HCT116 (cell line): ENCODE measurements around the gene ENTPD8. TPM values are rescaled to one million over a fixed set of nuclear protein-coding genes. Genes with fewer than 3 reads are reported as not detected.

Experiments
- ATAC-seq: fragments of 200-7000 bp; cut with Tn5 transposase; 2 replicates; pipeline ENCODE4 v1.9.1; 2020; ENCODE audit warnings: mild to moderate bottlenecking, moderate library complexity
- BruUV-seq: library from RNA; stranded (reverse); fragments of 400-500 nt; replicated peaks from 2 replicates; lab custom pipeline; 2021; lab: Mats Ljungman, UMichigan
- CTCF ChIA-PET: fragments of 300-600 bp; sonication (Branson Sonifier 250); formaldehyde crosslinking; loops from one replicate; lab custom pipeline; 2021; ENCODE audit warnings: antibody characterized with exemption; lab: Charles Lee
- POLR2A ChIA-PET: fragments of 300-600, 350-600 bp; sonication (Branson Sonifier 250); formaldehyde crosslinking; loops from one replicate; lab custom pipeline; 2021; ENCODE audit warnings: antibody characterized with exemption; lab: Charles Lee
- RAD21 ChIA-PET, 2 experiments: fragments of 300-600 bp; sonication (Branson Sonifier 250); formaldehyde crosslinking; loops; one replicate each; lab custom pipeline; 2023; ENCODE audit warnings: low total read pairs in 2 of 2; ENCODE audit not compliant: uncharacterized antibody in 2 of 2, unreplicated experiment in 2 of 2, low non-redundant PET in 1 of 2; lab: Charles Lee
- DNase-seq: peaks from one replicate; pipeline ENCODE4 v3.0.0-alpha.2; 2010; ENCODE audit warnings: low read depth, low spot score
- H2AFZ ChIP-seq: fragments of 200-600 bp; shearing (Covaris generic), sonication (generic); 2 replicates; pipeline ENCODE4 v1.6.1; 2017; ENCODE audit warnings: low read depth, mixed run types, mixed read lengths, antibody characterized with exemption, low read length; ENCODE audit not compliant: poor library complexity, severe bottlenecking
- H3K27ac ChIP-seq: 2 replicates; pipeline ENCODE4 v1.5.1; 2012; ENCODE audit warnings: low read depth, low read length
- H3K27me3 ChIP-seq: fragments of 200-600 bp; sonication (generic); 2 replicates; pipeline ENCODE4 v1.6.1; 2016; ENCODE audit warnings: mixed run types, low read length, mixed read lengths; ENCODE audit not compliant: insufficient read depth
- H3K36me3 ChIP-seq, 2 experiments: fragments of 200-500 bp in 1 of 2; fragments of 200-600 bp in 1 of 2; sonication (Bioruptor generic) in 1 of 2; sonication (generic) in 1 of 2; 2 replicates each; pipeline versions ENCODE4 v1.5.1 to v1.6.1; 2014 to 2016; ENCODE audit warnings: low read length in 2 of 2, inconsistent platforms in 1 of 2, mixed read lengths in 1 of 2, mixed run types in 1 of 2; ENCODE audit not compliant: insufficient read depth in 2 of 2, control insufficient read depth in 1 of 2
- H3K4me1 ChIP-seq, 2 experiments: fragments of 200-600 bp in 1 of 2; sonication (generic) in 1 of 2; 2 replicates each; pipeline versions ENCODE4 v1.5.1 to v1.6.1; 2012 to 2017; ENCODE audit warnings: low read length in 2 of 2, inconsistent platforms in 1 of 2, mild to moderate bottlenecking in 1 of 2, mixed read lengths in 1 of 2, mixed run types in 1 of 2, moderate library complexity in 1 of 2; ENCODE audit not compliant: insufficient read depth in 2 of 2, control insufficient read depth in 1 of 2
- H3K4me2 ChIP-seq: fragments of 200-600 bp; sonication (generic); 2 replicates; pipeline ENCODE4 v1.6.1; 2017; ENCODE audit warnings: mixed run types, low read length, mixed read lengths
- H3K4me3 ChIP-seq, 2 experiments: fragments of 200-600 bp in 1 of 2; sonication (generic) in 1 of 2; replicated peaks in 1 of 2; 2 replicates each; pipeline ENCODE4 v1.5.1; 2011 to 2016; ENCODE audit warnings: low read length in 2 of 2, control low read depth in 1 of 2, low read depth in 1 of 2, mild to moderate bottlenecking in 1 of 2, mixed read lengths in 1 of 2, mixed run types in 1 of 2
- H3K79me2 ChIP-seq: fragments of 200-600 bp; sonication (generic); 2 replicates; pipeline ENCODE4 v1.6.1; 2017; ENCODE audit warnings: mild to moderate bottlenecking, mixed run types, low read length, moderate library complexity, mixed read lengths; ENCODE audit not compliant: insufficient read depth
- H3K9ac ChIP-seq: fragments of 200-600 bp; sonication (generic); 2 replicates; pipeline ENCODE4 v1.6.1; 2016; ENCODE audit warnings: low read length, mixed read lengths
- H3K9me2 ChIP-seq: fragments of 200-600 bp; sonication (generic), shearing (Covaris generic); 2 replicates; pipeline ENCODE4 v1.6.1; 2017; ENCODE audit warnings: mixed run types, mild to moderate bottlenecking, moderate library complexity; ENCODE audit not compliant: insufficient read depth
- H3K9me3 ChIP-seq, 2 experiments: fragments of 200-500 bp in 1 of 2; fragments of 200-600 bp in 1 of 2; sonication (Bioruptor generic) in 1 of 2; sonication (generic) in 1 of 2; 2 replicates each; pipeline ENCODE4 v1.6.1; 2014 to 2017; ENCODE audit warnings: low read length in 2 of 2, mixed read lengths in 2 of 2, inconsistent platforms in 1 of 2, low read depth in 1 of 2, mild to moderate bottlenecking in 1 of 2, mixed run types in 1 of 2, moderate library complexity in 1 of 2; ENCODE audit not compliant: control insufficient read depth in 1 of 2, insufficient read depth in 1 of 2
- H4K20me1 ChIP-seq: fragments of 200-600 bp; sonication (generic), shearing (Covaris generic); 2 replicates; pipeline ENCODE4 v1.6.1; 2017; ENCODE audit warnings: mixed run types, mild to moderate bottlenecking, moderate library complexity; ENCODE audit not compliant: insufficient read depth
- ATF3 ChIP-seq: IDR thresholded peaks from 2 replicates; pipeline ENCODE4 v1.6.1; 2012
- CBX3 ChIP-seq: IDR thresholded peaks from 2 replicates; pipeline ENCODE4 v1.6.1; 2012; ENCODE audit warnings: low read depth
- CTCF ChIP-seq, 3 experiments: fragments of 200-600 bp in 1 of 3; sonication (generic) in 1 of 3; IDR thresholded peaks in 2 of 3; conservative IDR thresholded peaks in 1 of 3; 2 replicates each; pipeline ENCODE4 v1.5.1; 2012 to 2017; ENCODE audit warnings: low read depth in 2 of 3, low read length in 2 of 3, antibody characterized with exemption in 1 of 3, borderline replicate concordance in 1 of 3, control low read depth in 1 of 3, mild to moderate bottlenecking in 1 of 3, mixed read lengths in 1 of 3, mixed run types in 1 of 3, moderate library complexity in 1 of 3; ENCODE audit not compliant: insufficient read depth in 1 of 3
- EGR1 ChIP-seq: IDR thresholded peaks from 2 replicates; pipeline ENCODE4 v1.6.1; 2012; ENCODE audit warnings: low read depth
- ELF1 ChIP-seq: IDR thresholded peaks from 2 replicates; pipeline ENCODE4 v1.6.1; 2012; ENCODE audit warnings: low read depth, borderline replicate concordance
- FOSL1 ChIP-seq: IDR thresholded peaks from 2 replicates; pipeline ENCODE4 v1.6.1; 2012; ENCODE audit warnings: low read depth
- JUND ChIP-seq: IDR thresholded peaks from 2 replicates; pipeline ENCODE4 v1.6.1; 2012
- POLR2AphosphoS5 ChIP-seq: IDR thresholded peaks from 2 replicates; pipeline ENCODE4 v1.6.1; 2011; ENCODE audit warnings: mild to moderate bottlenecking, low read depth, low read length, moderate library complexity
- REST ChIP-seq: IDR thresholded peaks from 2 replicates; pipeline ENCODE4 v1.6.1; 2012; ENCODE audit warnings: low read depth
- SRF ChIP-seq: IDR thresholded peaks from 2 replicates; pipeline ENCODE4 v1.6.1; 2012; ENCODE audit warnings: low read depth
- ZBTB33 ChIP-seq: IDR thresholded peaks from 2 replicates; pipeline ENCODE4 v1.6.1; 2011; ENCODE audit warnings: mild to moderate bottlenecking, low read length, moderate library complexity; ENCODE audit not compliant: insufficient replicate concordance; ENCODE audit errors: extremely low read depth
- ZFX ChIP-seq: fragments of 450-650 bp; IDR thresholded peaks from 2 replicates; pipeline ENCODE4 v1.6.1; 2017
- ZNF274 ChIP-seq: fragments of 200-500 bp; sonication (Bioruptor generic); IDR thresholded peaks from 2 replicates; pipeline ENCODE4 v1.6.1; 2014; ENCODE audit warnings: mild to moderate bottlenecking, low read depth, low read length, inconsistent platforms
- intact Hi-C: fragments of 100-400 bp; cut with micrococcal nuclease; formaldehyde crosslinking; loops from 2 replicates; pipeline ENCODE4 v1.10.0; 2022
- total RNA-seq: library from RNA; stranded (reverse); gene quantifications from one replicate; pipeline ENCODE4 v1.2.1, GENCODE V29; 2021; ENCODE audit not compliant: unreplicated experiment

The ENTPD8 gene
- total RNA-seq, 1 experiment from 2014 or later: 1.7 TPM

- TF ChIP-seq ATF3: no peak
- TF ChIP-seq SRF: no peak
Observed at GRCh38 chr9:137486545-137487453, 45.6 kb upstream of the ENTPD8 start (continued).

GRCh38 chr9:137486141-137486490 lies 45.0 kb upstream of the ENTPD8 start:
- no peaks in the 10 kb centered on the region for H3K9me2 ChIP-seq
- no peak for TF ChIP-seq FOSL1
- no peak for TF ChIP-seq REST
- no peak for TF ChIP-seq ZBTB33
- TF ChIP-seq EGR1: no peak
- TF ChIP-seq CBX3: no peak
- TF ChIP-seq CTCF (IDR thresholded peaks at IDR 0.05 in 2 of 3, conservative IDR thresholded peaks at IDR 0.05 in 1 of 3; ENCODE audit: borderline replicate concordance in 1 of 3, insufficient read depth in 1 of 3, low read depth in 2 of 3, low read length in 2 of 3): no peak
- no peak for TF ChIP-seq ELF1
- no peak for TF ChIP-seq JUND
- no peak for TF ChIP-seq POLR2AphosphoS5
- no peak for TF ChIP-seq ZFX
- no peak for TF ChIP-seq ZNF274
- no peaks in the 10 kb centered on the region for H3K27me3 ChIP-seq
- DNase-seq (no peak), ATAC-seq (no peak)
- BruUV-seq: no TSS peak
- H3K9ac ChIP-seq: no peak overlapping the region
- H2AFZ ChIP-seq: no peak overlapping the region
- no peak overlapping the region for H3K4me3 ChIP-seq
- POLR2A ChIA-PET: no interaction called here
- H3K4me1 ChIP-seq: peaks cover 0 to 6% of the 10 kb centered on the region in 2 experiments; a peak in 1 of 4 replicates
- CTCF ChIA-PET: no interaction called here
- intact Hi-C loops: no loop called here
- H3K4me2 ChIP-seq: no peak overlapping the region
- RAD21 ChIA-PET: no interaction called here
- no peaks in the 10 kb centered on the region for H3K79me2 ChIP-seq
- no peaks in the 10 kb centered on the region for H3K36me3 ChIP-seq
- H4K20me1 ChIP-seq: no peaks in the 10 kb centered on the region
- H3K9me3 ChIP-seq: no peaks in the 10 kb centered on the region
- no peak overlapping the region for H3K27ac ChIP-seq
